Measurements from ENCODE around the gene RMC1. TPM values are rescaled to one million over a fixed set of nuclear protein-coding genes. Genes with fewer than 3 reads are reported as not detected.
"Not testable (repeated sequence)": the region's sequence is repeated elsewhere in the genome, so short reads cannot be mapped to it uniquely, and the experiment has no call there.

The RMC1 gene
- total and polyA plus RNA-seq, 5 donors from 2014 or later, result 36.8 to 62.1 (median 46.7) TPM

GRCh38 chr18:23551978-23552377 lies 48.7 kb downstream of the RMC1 start:
- Histone ChIP-seq H3K36me3 (ENCODE audit: control insufficient read depth, insufficient read depth, low read length) (peaks cover 86% of the 10 kb centered on the region), H3K4me1 (ENCODE audit: control insufficient read depth, insufficient read depth, low read length, poor library complexity, severe bottlenecking) (no peaks in the 10 kb centered on the region)
- peak overlapping the region in 1 of 3 donors; percentile 71 for H3K27ac Mint-ChIP-seq

GRCh38 chr18:23552505-23552904 lies 49.2 kb downstream of the RMC1 start:
- no peaks in the 10 kb centered on the region for H3K4me1 ChIP-seq (ENCODE audit: control insufficient read depth, insufficient read depth, low read length, poor library complexity, severe bottlenecking)
- H3K4me3 ChIP-seq (ENCODE audit: low read depth, low read length), result no peak overlapping the region
- no peaks in the 10 kb centered on the region for H3K9me3 ChIP-seq (ENCODE audit: control insufficient read depth in 2 of 2, low read length in 2 of 2)
- Mint-ChIP-seq H3K4me1 (peaks cover 0 to 8% (median 0%) of the 10 kb centered on the region in 4 donors), H3K4me3 (no peak overlapping the region), H3K27ac (peak overlapping the region; percentile 56 to 71 (median 60)), H3K36me3 (peaks cover 59% of the 10 kb centered on the region), H3K9me3 (peaks cover 0 to 2% (median 0%) of the 10 kb centered on the region in 7 donors), H3K27me3 (no peaks in the 10 kb centered on the region)
- H3K27ac ChIP-seq (ENCODE audit: insufficient read depth, low read length, poor library complexity, severe bottlenecking), result no peak overlapping the region
- no peak for ATAC-seq (ENCODE audit: low read depth in 2 of 2)
- peaks cover 84% of the 10 kb centered on the region for H3K36me3 ChIP-seq (ENCODE audit: control insufficient read depth, insufficient read depth, low read length)
- no peaks in the 10 kb centered on the region for H3K27me3 ChIP-seq (ENCODE audit: control insufficient read depth, insufficient read depth, low read length)
- DNase-seq, result no peak

More at GRCh38 chr18:23551978-23552377, 48.7 kb downstream of the RMC1 start:
- Mint-ChIP-seq H3K4me3 (peak overlapping the region in 1 of 4 donors; percentile 56), H3K36me3 (peaks cover 57% of the 10 kb centered on the region), H3K4me1 (peaks cover 0 to 8% (median 0%) of the 10 kb centered on the region in 4 donors), H3K27me3 (no peaks in the 10 kb centered on the region), H3K9me3 (peaks cover 0 to 2% (median 0%) of the 10 kb centered on the region in 7 donors)
- Histone ChIP-seq H3K4me3 (ENCODE audit: low read depth, low read length) (no peak overlapping the region), H3K9me3 (ENCODE audit: control insufficient read depth in 2 of 2, low read length in 2 of 2) (no peaks in the 10 kb centered on the region), H3K27ac (ENCODE audit: insufficient read depth, low read length, poor library complexity, severe bottlenecking) (no peak overlapping the region), H3K27me3 (ENCODE audit: control insufficient read depth, insufficient read depth, low read length) (no peaks in the 10 kb centered on the region)
- ATAC-seq (ENCODE audit: low read depth in 2 of 2), result no peak
- no peak for DNase-seq

- H3K27ac Mint-ChIP-seq, result no peak overlapping the region
These were observed 50.6 kb downstream of the RMC1 start for GRCh38 chr18:23553887-23554286.

GRCh38 chr18:23556145-23556780 lies 53.0 kb downstream of the RMC1 start:
- H3K4me3 Mint-ChIP-seq, result no peak overlapping the region
- Histone ChIP-seq H3K4me1 (ENCODE audit: control insufficient read depth, insufficient read depth, low read length, poor library complexity, severe bottlenecking) (no peaks in the 10 kb centered on the region), H3K27me3 (ENCODE audit: control insufficient read depth, insufficient read depth, low read length) (no peaks in the 10 kb centered on the region), H3K4me3 (ENCODE audit: low read depth, low read length) (no peak overlapping the region), H3K9me3 (ENCODE audit: control insufficient read depth in 2 of 2, low read length in 2 of 2) (no peaks in the 10 kb centered on the region), H3K36me3 (ENCODE audit: control insufficient read depth, insufficient read depth, low read length) (peaks cover 86% of the 10 kb centered on the region), H3K27ac (ENCODE audit: insufficient read depth, low read length, poor library complexity, severe bottlenecking) (no peak overlapping the region)
- no peak for ATAC-seq (ENCODE audit: low read depth in 2 of 2)
- peaks cover 0 to 2% (median 0%) of the 10 kb centered on the region in 7 donors for H3K9me3 Mint-ChIP-seq
- peaks cover 75% of the 10 kb centered on the region for H3K36me3 Mint-ChIP-seq
- no peak for DNase-seq
- no peaks in the 10 kb centered on the region for H3K27me3 Mint-ChIP-seq
- H3K27ac Mint-ChIP-seq, result peak overlapping the region in 1 of 3 donors; percentile 2
- H3K4me1 Mint-ChIP-seq, result peaks cover 0 to 4% (median 0%) of the 10 kb centered on the region in 4 donors

More at GRCh38 chr18:23553887-23554286, 50.6 kb downstream of the RMC1 start:
- DNase-seq, result no peak
- H3K27me3 Mint-ChIP-seq, result no peaks in the 10 kb centered on the region
- H3K4me1 Mint-ChIP-seq, result peaks cover 0 to 4% (median 0%) of the 10 kb centered on the region in 4 donors
- H3K4me3 ChIP-seq (ENCODE audit: low read depth, low read length), result no peak overlapping the region
- H3K9me3 Mint-ChIP-seq, result peaks cover 0 to 2% (median 0%) of the 10 kb centered on the region in 7 donors
- H3K27me3 ChIP-seq (ENCODE audit: control insufficient read depth, insufficient read depth, low read length), result no peaks in the 10 kb centered on the region
- no peak overlapping the region for H3K27ac ChIP-seq (ENCODE audit: insufficient read depth, low read length, poor library complexity, severe bottlenecking)
- H3K36me3 ChIP-seq (ENCODE audit: control insufficient read depth, insufficient read depth, low read length), result peaks cover 84% of the 10 kb centered on the region
- H3K36me3 Mint-ChIP-seq, result peaks cover 62% of the 10 kb centered on the region
- no peaks in the 10 kb centered on the region for H3K4me1 ChIP-seq (ENCODE audit: control insufficient read depth, insufficient read depth, low read length, poor library complexity, severe bottlenecking)
- no peak overlapping the region for H3K4me3 Mint-ChIP-seq
- H3K9me3 ChIP-seq (ENCODE audit: control insufficient read depth in 2 of 2, low read length in 2 of 2), result no peaks in the 10 kb centered on the region
- no peak for ATAC-seq (ENCODE audit: low read depth in 2 of 2)

GRCh38 chr18:23557511-23557910 lies 54.2 kb downstream of the RMC1 start:
- H3K4me1 ChIP-seq (ENCODE audit: control insufficient read depth, insufficient read depth, low read length, poor library complexity, severe bottlenecking); H3K4me3 ChIP-seq (ENCODE audit: low read depth, low read length); H3K27me3 Mint-ChIP-seq; H3K27ac ChIP-seq (ENCODE audit: insufficient read depth, low read length, poor library complexity, severe bottlenecking); H3K9me3 Mint-ChIP-seq; ATAC-seq (ENCODE audit: low read depth in 2 of 2); H3K27me3 ChIP-seq (ENCODE audit: control insufficient read depth, insufficient read depth, low read length); H3K27ac Mint-ChIP-seq; H3K4me3 Mint-ChIP-seq; H3K4me1 Mint-ChIP-seq; DNase-seq; H3K9me3 ChIP-seq (ENCODE audit: control insufficient read depth in 2 of 2, low read length in 2 of 2): not testable (repeated sequence)
- H3K36me3 ChIP-seq (ENCODE audit: control insufficient read depth, insufficient read depth, low read length), result peaks cover 80% of the 10 kb centered on the region
- peaks cover 74% of the 10 kb centered on the region for H3K36me3 Mint-ChIP-seq

- no peaks in the 10 kb centered on the region for H3K9me3 Mint-ChIP-seq
- Histone ChIP-seq H3K9me3 (ENCODE audit: control insufficient read depth in 2 of 2, low read length in 2 of 2) (no peaks in the 10 kb centered on the region), H3K27ac (ENCODE audit: insufficient read depth, low read length, poor library complexity, severe bottlenecking) (no peak overlapping the region), H3K36me3 (ENCODE audit: control insufficient read depth, insufficient read depth, low read length) (peaks cover 64% of the 10 kb centered on the region), H3K4me3 (ENCODE audit: low read depth, low read length) (no peak overlapping the region), H3K4me1 (ENCODE audit: control insufficient read depth, insufficient read depth, low read length, poor library complexity, severe bottlenecking) (no peaks in the 10 kb centered on the region), H3K27me3 (ENCODE audit: control insufficient read depth, insufficient read depth, low read length) (no peaks in the 10 kb centered on the region)
- H3K27me3 Mint-ChIP-seq, result no peaks in the 10 kb centered on the region
- H3K4me3 Mint-ChIP-seq, result no peak overlapping the region
- H3K4me1 Mint-ChIP-seq, result peaks cover 5 to 12% (median 11%) of the 10 kb centered on the region in 4 donors
- no peak for DNase-seq
- no peak for ATAC-seq (ENCODE audit: low read depth in 2 of 2)
- no peak overlapping the region for H3K27ac Mint-ChIP-seq
- peaks cover 68% of the 10 kb centered on the region for H3K36me3 Mint-ChIP-seq
These were observed 56.9 kb downstream of the RMC1 start for GRCh38 chr18:23560186-23560585.

GRCh38 chr18:23563377-23564043 lies 60.2 kb downstream of the RMC1 start:
- Mint-ChIP-seq H3K36me3 (peaks cover 67% of the 10 kb centered on the region), H3K27ac (no peak overlapping the region)
- H3K4me1 ChIP-seq (ENCODE audit: control insufficient read depth, insufficient read depth, low read length, poor library complexity, severe bottlenecking), result no peaks in the 10 kb centered on the region

More at GRCh38 chr18:23563377-23564043, 60.2 kb downstream of the RMC1 start:
- H3K36me3 ChIP-seq (ENCODE audit: control insufficient read depth, insufficient read depth, low read length), result peaks cover 62% of the 10 kb centered on the region
- Mint-ChIP-seq H3K4me3 (no peak overlapping the region), H3K9me3 (no peaks in the 10 kb centered on the region), H3K4me1 (peaks cover 12 to 27% (median 14%) of the 10 kb centered on the region in 4 donors), H3K27me3 (no peaks in the 10 kb centered on the region)
- DNase-seq (peak in 1 of 3 donors; percentile 40), ATAC-seq (ENCODE audit: low read depth in 2 of 2) (peak; percentile 78 to 89)
- H3K9me3 ChIP-seq (ENCODE audit: control insufficient read depth in 2 of 2, low read length in 2 of 2), result no peaks in the 10 kb centered on the region
- no peak overlapping the region for H3K4me3 ChIP-seq (ENCODE audit: low read depth, low read length)
- H3K27ac ChIP-seq (ENCODE audit: insufficient read depth, low read length, poor library complexity, severe bottlenecking), result no peak overlapping the region
- H3K27me3 ChIP-seq (ENCODE audit: control insufficient read depth, insufficient read depth, low read length), result no peaks in the 10 kb centered on the region
